GM13976 (cell line): ENCODE results near the gene TMBIM1.

Source experiments
- DNase-seq: peaks from one replicate; pipeline ENCODE4 v3.0.0; 2012; ENCODE audit warnings: low spot score
- in situ Hi-C: fragments of 300-500 bp; cut with MboI; formaldehyde crosslinking; loops from one replicate; pipeline ENCODE4 v1.12.0; 2022; ENCODE audit warnings: low sequenced_read_pairs, mixed read lengths, inconsistent platforms; ENCODE audit not compliant: unreplicated experiment
- TF ChIP-seq, protein P1 (sequence below): IDR thresholded peaks from 2 replicates; pipeline ENCODE4 v1.5.1; 2012; ENCODE audit warnings: borderline replicate concordance, mild to moderate bottlenecking; ENCODE audit not compliant: insufficient read depth; ENCODE audit errors: extremely low read depth, missing control alignments, control extremely low read depth

The TMBIM1 gene

DNA sequence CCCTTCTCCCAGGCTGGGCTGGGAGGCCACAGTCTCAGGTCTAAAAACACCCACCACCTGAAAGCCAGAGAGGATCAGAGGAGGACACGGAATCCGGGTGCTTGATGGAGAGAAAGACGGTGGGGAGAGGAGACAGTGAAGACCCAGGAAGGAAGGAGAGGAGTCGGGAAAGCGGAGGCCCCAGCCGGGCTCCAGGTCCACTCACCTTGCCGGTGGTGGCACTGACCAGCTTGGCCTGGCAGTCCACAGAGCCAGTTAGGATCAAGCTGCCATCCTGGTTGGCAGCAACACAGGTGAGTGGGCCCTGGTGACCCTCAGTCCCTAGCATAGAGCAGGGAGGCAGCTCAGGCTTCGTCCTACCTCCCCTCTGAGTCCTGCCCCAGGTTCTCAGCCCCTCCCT is 26.7 kb downstream of the TMBIM1 start:
- in situ Hi-C loops = no loop called here
- no peak for DNase-seq

GRCh38 chr2:218264773-218265561 is 27.3 kb downstream of the TMBIM1 start:
- no peak for DNase-seq
- in situ Hi-C loops = no loop called here
- TF ChIP-seq, protein P1, sequence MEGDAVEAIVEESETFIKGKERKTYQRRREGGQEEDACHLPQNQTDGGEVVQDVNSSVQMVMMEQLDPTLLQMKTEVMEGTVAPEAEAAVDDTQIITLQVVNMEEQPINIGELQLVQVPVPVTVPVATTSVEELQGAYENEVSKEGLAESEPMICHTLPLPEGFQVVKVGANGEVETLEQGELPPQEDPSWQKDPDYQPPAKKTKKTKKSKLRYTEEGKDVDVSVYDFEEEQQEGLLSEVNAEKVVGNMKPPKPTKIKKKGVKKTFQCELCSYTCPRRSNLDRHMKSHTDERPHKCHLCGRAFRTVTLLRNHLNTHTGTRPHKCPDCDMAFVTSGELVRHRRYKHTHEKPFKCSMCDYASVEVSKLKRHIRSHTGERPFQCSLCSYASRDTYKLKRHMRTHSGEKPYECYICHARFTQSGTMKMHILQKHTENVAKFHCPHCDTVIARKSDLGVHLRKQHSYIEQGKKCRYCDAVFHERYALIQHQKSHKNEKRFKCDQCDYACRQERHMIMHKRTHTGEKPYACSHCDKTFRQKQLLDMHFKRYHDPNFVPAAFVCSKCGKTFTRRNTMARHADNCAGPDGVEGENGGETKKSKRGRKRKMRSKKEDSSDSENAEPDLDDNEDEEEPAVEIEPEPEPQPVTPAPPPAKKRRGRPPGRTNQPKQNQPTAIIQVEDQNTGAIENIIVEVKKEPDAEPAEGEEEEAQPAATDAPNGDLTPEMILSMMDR = no peak

More for the DNA sequence above, 26.7 kb downstream of the TMBIM1 start:
- TF ChIP-seq, protein P1 = no peak

- TF ChIP-seq, protein P1 = no peak
- in situ Hi-C loops = no loop called here
- no peak for DNase-seq
Observed at GRCh38 chr2:218263817-218264641, 28.3 kb downstream of the TMBIM1 start.

DNA sequence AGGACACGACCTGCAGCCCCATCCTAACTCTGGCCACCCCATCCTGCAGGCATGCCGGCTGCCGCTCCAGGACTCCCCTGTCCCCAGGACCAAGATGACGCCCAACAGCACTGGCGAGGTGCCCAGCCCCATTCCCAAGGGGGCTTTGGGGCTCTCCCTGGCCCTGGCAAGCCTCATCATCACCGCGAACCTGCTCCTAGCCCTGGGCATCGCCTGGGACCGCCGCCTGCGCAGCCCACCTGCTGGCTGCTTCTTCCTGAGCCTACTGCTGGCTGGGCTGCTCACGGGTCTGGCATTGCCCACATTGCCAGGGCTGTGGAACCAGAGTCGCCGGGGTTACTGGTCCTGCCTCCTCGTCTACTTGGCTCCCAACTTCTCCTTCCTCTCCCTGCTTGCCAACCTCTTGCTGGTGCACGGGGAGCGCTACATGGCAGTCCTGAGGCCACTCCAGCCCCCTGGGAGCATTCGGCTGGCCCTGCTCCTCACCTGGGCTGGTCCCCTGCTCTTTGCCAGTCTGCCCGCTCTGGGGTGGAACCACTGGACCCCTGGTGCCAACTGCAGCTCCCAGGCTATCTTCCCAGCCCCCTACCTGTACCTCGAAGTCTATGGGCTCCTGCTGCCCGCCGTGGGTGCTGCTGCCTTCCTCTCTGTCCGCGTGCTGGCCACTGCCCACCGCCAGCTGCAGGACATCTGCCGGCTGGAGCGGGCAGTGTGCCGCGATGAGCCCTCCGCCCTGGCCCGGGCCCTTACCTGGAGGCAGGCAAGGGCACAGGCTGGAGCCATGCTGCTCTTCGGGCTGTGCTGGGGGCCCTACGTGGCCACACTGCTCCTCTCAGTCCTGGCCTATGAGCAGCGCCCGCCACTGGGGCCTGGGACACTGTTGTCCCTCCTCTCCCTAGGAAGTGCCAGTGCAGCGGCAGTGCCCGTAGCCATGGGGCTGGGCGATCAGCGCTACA is 29.4 kb downstream of the TMBIM1 start:
- in situ Hi-C loops = no loop called here
- TF ChIP-seq, protein P1 = no peak
- DNase-seq = no peak

- in situ Hi-C loops = no loop called here
- TF ChIP-seq, protein P1 = no peak
- no peak for DNase-seq
Observed at GRCh38 chr2:218262237-218262600, 30.1 kb downstream of the TMBIM1 start.

- TF ChIP-seq, protein P1 = no peak
- in situ Hi-C loops = no loop called here
- no peak for DNase-seq
Observed at GRCh38 chr2:218261423-218262236, 30.7 kb downstream of the TMBIM1 start.
